Cardiac atrium fibroblast (primary cell): Measurements from ENCODE around the gene COX7B. TPM values are rescaled to one million over a fixed set of nuclear protein-coding genes. Genes with fewer than 3 reads are reported as not detected.

Experiments used
- total RNA-seq: library from RNA; depleted of rRNA; stranded (reverse); fragments of >200 nt; gene quantifications from 2 replicates; pipeline ENCODE4 v1.2.3, GENCODE V29; 2015

COX7B gene
- 207 and 283 TPM in 2 replicates for total RNA-seq

DNA sequence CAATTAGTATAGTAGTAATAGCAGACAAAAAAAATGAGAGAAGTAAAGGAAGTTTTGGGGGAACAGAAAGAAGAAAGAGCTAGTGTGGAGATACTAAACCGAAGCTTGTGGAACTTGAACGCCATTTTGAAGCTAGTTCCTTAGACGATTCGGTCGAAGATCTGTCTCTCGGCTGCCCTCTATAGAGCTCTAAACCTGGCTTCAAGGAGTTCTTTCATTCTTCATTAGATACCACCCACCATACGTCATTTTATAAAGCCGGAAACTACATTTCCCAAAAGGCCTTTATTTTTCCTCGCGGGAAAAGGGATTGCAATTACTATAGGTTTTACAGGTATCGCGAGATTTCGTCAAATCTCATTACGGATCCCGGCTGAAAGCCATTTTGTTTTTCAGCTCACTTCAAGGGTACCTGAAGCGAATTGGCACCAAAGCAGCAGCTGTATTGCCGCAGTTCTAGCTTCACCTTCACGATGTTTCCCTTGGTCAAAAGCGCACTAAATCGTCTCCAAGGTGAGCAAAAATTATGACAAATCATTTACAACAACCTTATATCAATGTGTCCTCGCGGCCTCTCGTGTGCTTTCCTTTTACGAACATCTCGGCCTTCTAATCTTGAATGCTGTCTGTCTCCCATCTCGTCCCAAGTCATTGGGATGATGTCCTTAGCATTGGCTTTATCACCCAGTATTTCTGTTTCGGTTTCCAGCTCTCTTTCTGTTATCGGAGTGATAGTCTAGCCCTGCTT lies at the start of gene COX7B:
COX7B (plus strand) TSS at position 388 of the 748 bp plus-strand sequence; CDS start at position 474, 86 bp downstream.

GRCh38 chrX:77894921-77895886 lies 4.1 kb upstream of the COX7B start, which contains the start of gene MAGT1:
TSS of gene MAGT1 (minus strand) at chrX:77895435. CDS start at chrX:77895410, 25 bp downstream.

GRCh38 chrX:77910108-77910840 lies 11.0 kb downstream of the COX7B start, which contains the start of gene ATP7A:
TSS of gene ATP7A (plus strand) at chrX:77910693. CDS start at chrX:77971642, 60,949 bp downstream.

Other genes with a start within 250 kb of the COX7B start
- gene ATRX, start 113.3 kb upstream of the COX7B start, total RNA-seq: 25.4 and 25.8 TPM in 2 replicates
- 48.9 and 62.0 TPM in 2 replicates for gene MAGT1, start 4.0 kb upstream of the COX7B start, total RNA-seq
- gene ATP7A, start 11.2 kb downstream of the COX7B start, total RNA-seq: 7.4 and 10.2 TPM in 2 replicates
- gene PGAM4, start 70.2 kb downstream of the COX7B start, total RNA-seq: not detected in 2 replicates
- gene PGK1, start 204.8 kb downstream of the COX7B start, total RNA-seq: 926 and 1,058 TPM in 2 replicates
- 7.2 and 10.5 TPM in 2 replicates for gene TAF9B, start 240.2 kb downstream of the COX7B start, total RNA-seq